ENCODE measurements around the gene TPD52L2.
A peak's percentile ranks its signal among the peaks of the same experiment; 100 is the strongest.
"Not testable (repeated sequence)": the region's sequence is repeated elsewhere in the genome, so short reads cannot be mapped to it uniquely, and the experiment has no call there.

TPD52L2 gene

GRCh38 chr20:63878899-63879663, 14.0 kb downstream of the TPD52L2 start:
- no peak for DNase-seq (ENCODE audit: low spot score)

DNA sequence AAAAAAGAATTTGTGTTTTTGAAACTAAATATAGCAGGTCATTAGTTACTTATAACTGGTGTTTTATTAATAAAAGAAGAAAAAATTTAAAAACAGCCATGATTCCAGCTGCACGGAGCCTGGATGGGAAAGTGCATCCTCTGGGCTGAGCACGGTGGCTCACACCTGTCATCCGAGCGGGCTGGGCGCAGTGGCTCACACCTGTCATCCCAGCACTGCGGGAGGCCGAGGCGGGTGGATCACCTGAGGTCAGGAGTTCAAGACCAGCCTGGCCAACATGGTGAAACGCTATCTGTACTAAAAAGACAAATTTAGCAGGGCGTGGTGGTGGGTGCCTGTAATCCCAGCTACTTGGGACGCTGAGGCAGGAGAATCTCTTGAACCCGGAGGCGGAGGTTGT, 15.8 kb downstream of the TPD52L2 start:
- not testable (repeated sequence) for DNase-seq (ENCODE audit: low spot score)

- DNase-seq (ENCODE audit: low spot score): no peak
Measured at GRCh38 chr20:63881451-63882226, 16.6 kb downstream of the TPD52L2 start.

GRCh38 chr20:63882257-63883200, 17.5 kb downstream of the TPD52L2 start:
- no peak for DNase-seq (ENCODE audit: low spot score)

DNA sequence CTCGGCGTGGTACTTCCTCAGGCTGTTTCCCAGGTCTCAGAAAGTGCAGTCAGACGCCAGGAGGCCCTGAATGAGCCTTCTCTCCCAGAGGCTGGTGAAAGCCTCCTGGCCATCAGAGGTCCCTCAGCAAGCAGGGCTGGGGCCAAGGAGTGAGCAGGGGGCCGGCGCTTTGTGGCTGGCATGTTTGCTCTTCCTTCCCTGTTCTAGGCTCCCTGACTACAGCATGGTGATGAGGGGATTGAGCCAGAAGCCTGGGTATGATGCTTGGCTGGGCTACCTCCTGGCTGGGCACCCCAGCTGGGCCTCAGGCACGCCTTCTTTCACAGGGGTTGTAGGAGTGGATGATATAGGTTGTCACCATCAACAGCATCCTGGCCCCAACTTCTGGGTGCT, 18.1 kb downstream of the TPD52L2 start:
- DNase-seq (ENCODE audit: low spot score): no peak

- no peak for DNase-seq (ENCODE audit: low spot score)
Measured at GRCh38 chr20:63884506-63885263, 19.6 kb downstream of the TPD52L2 start.

GRCh38 chr20:63885264-63886053, 20.4 kb downstream of the TPD52L2 start:
- no peak for DNase-seq (ENCODE audit: low spot score)

GRCh38 chr20:63886054-63886419, 21.0 kb downstream of the TPD52L2 start:
- no peak for DNase-seq (ENCODE audit: low spot score)

DNA sequence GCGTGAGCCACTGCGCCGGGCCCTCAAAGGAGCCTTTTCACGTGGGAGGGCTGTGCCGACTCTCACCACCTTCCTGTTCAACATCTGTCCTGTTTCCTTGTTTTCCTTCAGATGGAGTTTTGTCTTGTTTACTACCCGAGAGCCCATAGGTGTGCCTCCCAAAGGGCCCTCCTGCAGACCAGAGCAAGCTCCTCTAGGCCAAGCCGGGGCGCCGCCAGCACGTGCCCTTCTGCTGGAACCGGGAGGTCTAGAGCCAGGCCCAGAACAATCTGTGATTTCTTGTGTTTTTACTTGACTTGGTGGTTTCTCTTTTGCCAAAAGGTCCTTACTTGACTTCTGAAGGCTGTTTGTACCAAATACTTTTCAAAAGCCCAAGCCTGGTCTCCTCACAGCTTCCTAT, 21.9 kb downstream of the TPD52L2 start:
- no peak for DNase-seq (ENCODE audit: low spot score)

DNA sequence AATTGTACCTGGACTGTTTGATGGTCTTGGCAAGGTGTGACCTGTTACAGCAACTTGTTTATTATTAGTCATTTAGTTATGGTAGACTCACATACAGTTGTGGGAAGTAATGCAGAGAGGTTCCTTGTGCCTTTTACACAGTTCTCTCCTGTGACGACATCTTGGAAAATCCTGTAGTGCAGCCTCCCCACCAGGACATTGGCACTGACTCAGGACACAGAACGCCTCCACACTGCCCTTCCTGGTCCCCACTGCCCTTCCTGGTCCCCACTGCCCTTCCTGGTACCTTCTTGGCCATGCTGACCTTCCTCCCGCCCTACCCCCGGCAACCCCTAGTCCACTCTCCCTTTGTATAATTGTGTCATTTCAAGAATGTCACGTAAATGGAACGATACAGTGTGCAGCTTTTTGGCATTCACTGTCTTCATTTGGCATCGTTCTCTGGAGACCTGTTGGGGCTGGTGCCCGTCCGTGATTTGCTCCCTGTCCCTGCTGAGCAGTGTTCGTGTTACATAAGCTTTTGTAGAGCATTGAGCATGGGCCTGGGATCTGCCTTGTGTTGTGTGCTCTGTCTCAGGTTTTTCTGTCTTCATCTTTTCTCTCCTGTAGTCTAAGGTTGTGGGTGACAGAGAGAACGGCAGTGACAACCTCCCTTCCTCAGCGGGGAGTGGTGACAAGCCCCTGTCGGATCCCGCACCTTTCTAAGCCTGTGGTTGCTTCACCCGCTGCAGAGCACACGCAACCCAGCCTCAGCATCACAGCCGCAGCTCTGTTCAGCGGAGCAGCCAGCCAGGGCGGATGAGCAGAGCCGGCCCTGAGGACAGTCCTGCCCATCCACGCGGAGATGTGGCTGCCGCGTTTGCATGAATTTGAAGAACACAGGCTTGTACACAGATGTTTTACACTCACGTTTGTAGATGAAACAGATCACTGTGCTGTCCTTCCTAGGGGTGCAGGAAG, 24.5 kb downstream of the TPD52L2 start:
- DNase-seq (ENCODE audit: low spot score): no peak

- no peak for DNase-seq (ENCODE audit: low spot score)
Measured at GRCh38 chr20:63890201-63890576, 25.1 kb downstream of the TPD52L2 start.

DNA sequence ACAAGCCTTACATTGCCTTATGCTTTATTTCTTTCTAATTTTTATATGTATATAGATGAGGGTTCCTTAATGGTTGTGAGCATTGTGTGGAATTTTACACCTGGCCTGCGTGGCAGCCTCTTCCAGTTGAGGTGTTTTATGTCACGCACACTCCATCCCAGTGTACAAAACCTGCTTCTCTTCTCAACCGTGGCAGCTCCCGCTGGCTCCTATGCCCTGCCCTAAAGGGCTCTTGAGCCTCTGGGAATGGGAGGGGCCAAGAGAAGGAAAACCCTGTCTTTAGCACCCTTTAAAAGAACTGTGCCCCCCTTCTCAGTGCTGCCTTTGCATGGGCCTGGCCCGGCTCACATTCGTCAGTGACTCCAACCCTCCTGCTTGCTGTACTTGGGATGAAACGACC, 25.5 kb downstream of the TPD52L2 start:
- DNase-seq (ENCODE audit: low spot score): no peak

DNA sequence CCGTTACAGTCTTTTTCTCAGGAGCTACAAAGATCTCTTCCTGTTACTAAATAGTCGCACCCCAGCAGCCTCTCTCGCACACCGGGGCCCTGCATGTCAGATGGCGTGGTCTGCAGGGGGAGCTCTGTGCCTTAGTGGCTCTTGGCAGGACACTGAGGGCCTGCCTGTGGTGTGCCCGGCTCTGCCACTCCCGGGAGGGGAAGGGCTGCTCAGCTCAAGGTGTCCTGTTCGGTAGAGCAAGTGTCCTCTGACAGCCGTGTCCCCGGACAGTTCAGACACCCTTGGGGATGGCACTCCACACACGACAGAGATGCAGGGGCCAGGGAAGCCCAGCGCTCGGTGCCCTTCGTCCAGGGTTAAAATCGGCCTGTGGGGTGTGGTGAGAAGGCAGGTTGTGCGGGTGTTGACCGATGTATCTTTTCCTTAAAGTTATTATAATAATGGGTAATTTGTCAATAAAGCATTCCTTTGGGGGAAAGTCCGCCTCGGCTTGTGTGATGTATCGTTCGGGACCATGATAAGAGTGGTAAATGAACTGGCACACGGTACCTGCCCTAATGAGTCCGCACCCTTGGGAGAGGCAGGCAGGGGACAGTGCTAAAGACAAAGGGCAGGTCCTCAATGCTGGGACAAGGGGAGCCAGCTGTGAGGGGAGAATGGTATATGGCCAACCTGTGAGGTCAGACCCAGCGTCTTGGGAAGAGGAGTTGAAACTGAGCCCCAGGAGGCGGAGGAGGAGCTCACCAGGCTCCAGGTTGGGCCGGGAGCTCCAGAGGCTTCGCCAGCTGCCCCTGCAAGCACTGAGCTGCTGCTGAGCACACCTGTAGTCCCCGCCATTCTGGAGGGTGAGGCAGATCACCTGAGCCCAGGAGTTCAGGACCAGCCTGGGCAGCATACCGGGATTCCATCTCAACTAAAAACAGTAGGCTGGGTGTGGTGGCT, 26.3 kb downstream of the TPD52L2 start:
- DNase-seq (ENCODE audit: low spot score): no peak

DNA sequence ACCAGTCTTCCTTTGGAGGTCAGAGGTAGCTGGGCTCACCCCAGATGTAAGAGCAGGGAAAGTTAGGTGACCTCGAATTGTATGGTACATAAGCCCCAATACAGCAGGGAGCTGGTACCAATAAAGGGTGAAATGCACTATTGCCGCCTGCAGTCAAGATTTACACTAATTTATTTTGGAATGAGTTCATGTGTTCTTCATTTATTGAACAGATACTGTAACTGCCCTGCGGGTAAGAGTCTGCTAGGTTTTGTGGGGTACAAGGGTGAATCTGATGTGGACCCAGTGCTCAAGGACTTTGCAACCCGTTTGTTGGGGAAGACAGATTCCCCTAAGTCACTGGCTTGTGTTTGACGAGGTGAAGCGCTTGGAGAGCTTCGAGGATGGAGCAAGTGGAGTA, 27.3 kb downstream of the TPD52L2 start:
- DNase-seq (ENCODE audit: low spot score): no peak

GRCh38 chr20:63893999-63894357, 28.9 kb downstream of the TPD52L2 start:
- DNase-seq (ENCODE audit: low spot score): no peak

DNA sequence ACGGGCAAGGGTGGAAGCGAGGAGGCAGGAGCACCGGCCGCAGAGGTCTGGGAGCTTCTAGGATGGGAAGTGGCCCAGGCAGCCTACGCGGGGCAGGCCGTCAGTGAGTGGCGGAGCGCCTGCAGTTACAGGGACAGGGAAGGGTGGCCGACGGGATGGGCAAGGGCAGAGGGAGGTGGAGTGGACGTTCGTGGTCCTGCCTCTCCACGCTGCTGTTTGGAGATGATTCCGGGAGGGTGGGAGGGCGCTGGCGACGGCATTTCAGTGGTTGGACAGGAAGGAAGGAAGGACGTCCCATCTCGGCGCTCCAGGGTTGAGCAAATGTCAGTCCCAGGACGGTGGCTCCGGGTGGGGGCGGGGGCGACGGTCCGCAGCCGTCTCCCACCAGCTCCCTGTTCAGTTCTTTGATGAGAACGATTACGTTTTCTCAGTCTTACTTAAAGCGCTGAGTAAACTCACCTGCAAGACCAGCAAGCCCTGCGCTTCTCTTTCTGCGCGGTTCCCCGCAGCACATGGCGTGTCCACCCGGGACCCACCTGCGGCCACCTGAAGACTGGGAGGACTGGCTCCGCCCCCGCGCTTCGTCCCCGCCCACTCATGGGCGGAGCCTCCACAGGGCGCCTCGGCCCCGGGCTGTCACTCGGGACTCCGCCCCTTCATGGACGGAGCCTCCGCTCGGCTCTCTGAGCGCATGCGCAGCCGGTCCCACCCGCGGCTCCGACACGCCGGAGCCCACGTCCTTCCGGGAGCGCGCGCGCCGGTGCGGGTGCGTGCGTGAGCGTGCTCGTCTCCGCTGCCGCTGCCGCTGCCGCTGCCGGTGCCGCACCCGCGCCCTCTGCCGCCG, 29.5 kb downstream of the TPD52L2 start, which contains the start of gene DNAJC5:
Gene DNAJC5 (plus strand): TSS at position 769 of the 844 bp plus-strand sequence. CDS start 33,220 bp downstream, outside the sequence.
- DNase-seq (ENCODE audit: low spot score): peak; percentile 98

DNA sequence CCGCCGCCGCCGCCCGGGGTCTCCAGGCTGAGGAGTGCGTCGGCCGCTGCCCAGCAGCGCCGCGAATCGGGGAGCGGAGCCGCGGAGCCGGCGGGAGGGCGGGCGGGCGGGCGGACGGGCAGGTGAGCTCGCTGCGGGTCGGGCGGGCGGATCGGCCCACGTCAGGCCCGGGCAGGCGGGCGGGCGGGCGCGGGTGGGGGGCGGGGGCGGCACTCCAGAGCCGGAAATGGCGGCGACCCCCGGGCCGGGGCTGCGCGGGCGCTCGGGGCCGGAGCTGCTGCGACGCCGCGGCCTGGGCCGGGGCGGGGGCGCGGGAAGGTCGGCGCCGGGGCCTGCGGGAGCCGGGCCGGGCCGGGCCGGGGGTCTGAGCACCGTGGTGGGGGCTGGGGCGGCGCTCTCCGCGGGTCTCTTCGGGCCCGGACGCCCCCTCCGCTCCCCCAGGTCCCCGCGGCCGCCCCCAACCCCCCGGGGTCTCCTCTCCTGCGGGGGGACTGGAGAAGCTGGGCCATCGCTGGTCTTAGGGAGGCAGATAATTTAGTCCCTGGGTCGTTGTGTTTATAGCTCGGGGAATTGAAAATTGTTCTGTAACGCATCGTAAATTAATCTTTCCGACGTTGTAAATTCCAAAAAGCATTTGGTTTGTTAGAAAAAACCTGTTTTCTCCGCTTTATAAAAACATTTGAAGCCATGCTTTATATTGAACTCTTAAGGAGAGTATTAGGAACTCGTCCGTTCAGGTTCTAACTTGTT, 30.3 kb downstream of the TPD52L2 start:
- DNase-seq (ENCODE audit: low spot score): no peak
